AML-193 (cell line): ENCODE results near the gene AP4E1.
A peak's percentile ranks its signal among the peaks of the same experiment; 100 is the strongest.
"Not testable (repeated sequence)": the region's sequence is repeated elsewhere in the genome, so short reads cannot be mapped to it uniquely, and the experiment has no call there.

ENCODE experiments used
- DNase-seq, 2 experiments: peaks; one replicate each; lab custom pipeline; 2025; lab: John Stamatoyannopoulos, UW

Gene AP4E1

GRCh38 chr15:51024735-51025453 is 116.4 kb downstream of the AP4E1 start:
- DNase-seq: no peak

- DNase-seq: no peak
Measured at GRCh38 chr15:51025454-51025846, 117.0 kb downstream of the AP4E1 start.

GRCh38 chr15:51030649-51031316 is 122.3 kb downstream of the AP4E1 start:
- no peak for DNase-seq

- not testable (repeated sequence) for DNase-seq
Measured at GRCh38 chr15:51037474-51037873, 129.0 kb downstream of the AP4E1 start.

- no peak for DNase-seq
Measured at GRCh38 chr15:51038162-51038973, 129.9 kb downstream of the AP4E1 start.

GRCh38 chr15:51038974-51039319 is 130.5 kb downstream of the AP4E1 start:
- no peak for DNase-seq

GRCh38 chr15:51044037-51044727 is 135.7 kb downstream of the AP4E1 start:
- DNase-seq: no peak

GRCh38 chr15:51046016-51046415 is 137.5 kb downstream of the AP4E1 start:
- no peak for DNase-seq

- no peak for DNase-seq
Measured at GRCh38 chr15:51046799-51047449, 138.4 kb downstream of the AP4E1 start.

- DNase-seq: peak; percentile 11 to 15
Measured at GRCh38 chr15:51048308-51048707, 139.8 kb downstream of the AP4E1 start.

GRCh38 chr15:51049081-51049480 is 140.6 kb downstream of the AP4E1 start:
- DNase-seq: no peak

- no peak for DNase-seq
Measured at GRCh38 chr15:51051776-51052175, 143.3 kb downstream of the AP4E1 start.

- DNase-seq: no peak
Measured at GRCh38 chr15:51053571-51053970, 145.1 kb downstream of the AP4E1 start.

- no peak for DNase-seq
Measured at GRCh38 chr15:51054535-51054934, 146.1 kb downstream of the AP4E1 start.
